ENCODE data around the gene NOA1.

The NOA1 gene

DNA sequence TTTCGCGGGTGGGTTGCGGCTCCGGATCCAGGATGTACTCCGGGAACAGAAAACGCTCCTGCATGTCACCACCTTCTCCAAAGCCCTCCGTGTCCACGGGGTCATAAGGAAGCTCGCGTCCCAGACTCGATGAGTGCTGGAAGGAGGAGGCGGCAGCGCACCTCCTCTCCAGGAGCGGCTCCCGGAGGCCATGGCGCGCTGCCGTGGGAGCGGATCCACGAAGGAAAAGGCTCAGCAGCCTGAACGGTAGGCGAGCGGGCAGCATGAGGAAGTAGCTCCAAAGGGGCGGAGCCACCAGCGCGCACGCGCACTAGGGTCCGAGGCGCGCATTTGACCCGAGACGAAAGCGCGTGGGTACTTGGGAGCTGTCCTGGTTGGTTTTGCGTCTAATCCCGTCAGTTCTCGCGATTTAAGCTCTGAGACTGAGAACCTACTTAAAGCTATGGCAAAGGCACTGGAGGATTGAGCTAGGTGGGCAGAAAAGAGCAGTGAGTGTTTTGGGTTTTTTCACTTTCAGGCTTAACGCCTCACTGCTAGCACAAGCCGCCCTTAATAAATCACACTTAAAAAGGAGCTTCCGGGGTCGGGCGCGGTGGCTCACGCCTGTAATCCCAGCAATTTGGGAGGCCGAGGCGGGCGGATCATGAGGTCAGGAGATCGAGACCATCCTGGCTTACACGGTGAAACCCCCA, at the start of gene NOA1:
Gene NOA1 (minus strand): TSS at position 286 of the 692 bp plus-strand sequence. CDS start 21 bp downstream, at position 265.
- DNase-seq (ENCODE audit: low read depth) = peak; percentile 95

DNA sequence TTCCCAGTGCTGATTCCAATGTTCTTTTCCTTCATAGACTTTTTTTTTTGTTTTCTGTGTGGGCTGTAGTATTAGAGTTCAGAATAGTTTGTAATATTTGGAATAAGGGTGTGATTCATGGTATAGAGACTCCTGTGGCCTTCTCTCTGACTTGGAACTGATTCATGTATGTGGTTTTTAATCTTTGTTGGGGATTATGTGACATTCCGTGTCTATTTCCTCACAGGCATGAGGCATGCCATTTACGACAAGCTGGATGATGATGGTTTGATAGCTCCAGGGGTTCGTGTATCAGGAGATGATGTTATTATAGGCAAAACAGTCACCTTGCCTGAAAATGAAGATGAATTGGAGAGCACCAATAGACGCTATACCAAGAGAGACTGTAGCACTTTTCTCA, 45.7 kb upstream of the NOA1 start:
- no peak for DNase-seq (ENCODE audit: low read depth)

DNA sequence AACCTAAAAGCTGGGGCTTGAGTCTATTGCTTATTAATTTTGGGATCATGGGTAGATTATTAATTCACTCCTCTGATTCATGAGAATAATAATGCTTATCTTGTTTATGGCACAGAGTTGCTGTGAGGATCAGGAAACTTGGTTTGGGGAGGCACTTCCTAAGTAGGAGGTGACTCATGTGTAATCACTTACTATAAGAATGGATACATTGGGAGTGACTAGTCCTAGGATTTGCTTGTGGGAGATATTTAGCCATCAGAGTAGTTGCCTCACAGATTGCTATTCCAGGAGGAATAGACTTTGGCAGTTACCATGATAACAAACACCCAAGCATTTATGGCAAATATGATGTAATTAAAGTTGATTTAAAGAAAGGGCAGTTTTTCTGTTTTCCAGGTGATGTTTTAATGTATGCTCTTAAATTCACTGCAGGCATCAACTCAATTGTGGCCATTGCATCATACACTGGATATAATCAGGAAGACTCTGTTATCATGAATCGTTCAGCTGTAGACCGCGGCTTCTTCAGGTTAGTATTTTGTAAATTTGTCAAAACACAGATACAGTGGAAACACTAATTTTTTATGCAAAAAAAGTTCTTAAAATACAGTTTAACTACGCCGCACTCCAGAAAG, 43.2 kb upstream of the NOA1 start:
- no peak for DNase-seq (ENCODE audit: low read depth)

DNA sequence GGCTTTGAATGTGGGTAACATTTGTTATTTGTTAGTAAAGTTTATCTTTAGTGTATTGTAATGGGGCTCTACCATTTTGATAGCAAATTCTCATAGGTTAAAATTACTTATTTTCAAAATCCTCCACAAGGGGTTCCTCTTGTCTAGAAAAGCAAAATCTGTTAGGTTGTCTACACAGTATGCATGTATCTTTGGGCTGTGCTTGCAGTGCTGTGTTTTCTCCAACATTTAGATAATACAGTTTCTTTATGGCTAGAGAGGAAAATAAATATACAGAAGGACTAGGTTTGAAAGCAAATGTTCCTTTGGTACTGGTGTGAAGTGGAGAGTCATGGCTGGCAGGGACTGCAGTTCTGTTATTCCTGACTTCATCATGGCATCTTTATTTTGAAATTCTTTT, 41.6 kb upstream of the NOA1 start:
- no peak for DNase-seq (ENCODE audit: low read depth)

DNA sequence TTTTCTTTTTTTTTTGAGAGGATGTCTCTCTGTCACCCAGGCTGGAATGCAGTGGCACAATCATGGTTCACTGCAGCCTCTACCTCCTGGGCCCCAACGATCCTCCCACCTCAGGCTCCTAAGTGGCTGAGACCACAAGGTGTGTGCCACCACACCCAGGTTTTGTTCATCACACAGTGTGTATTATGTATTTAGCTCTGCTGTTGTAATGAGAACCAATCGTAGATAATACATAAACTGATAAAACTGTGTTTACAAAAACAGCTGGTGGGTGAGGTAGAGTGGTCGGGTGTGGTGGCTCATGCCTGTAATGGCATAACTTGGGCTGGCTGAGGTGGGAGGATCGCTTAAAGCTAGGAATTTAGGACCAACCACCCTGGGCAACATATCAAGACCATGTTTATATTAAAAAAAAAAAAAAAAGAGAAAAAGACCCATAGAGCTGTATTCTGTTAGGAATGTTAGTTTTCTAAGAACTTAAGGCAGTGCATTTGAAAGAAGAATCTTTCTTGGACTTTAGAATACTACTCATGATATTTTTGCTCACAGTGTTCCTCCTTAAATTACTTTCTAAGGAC, 36.2 kb upstream of the NOA1 start:
- DNase-seq (ENCODE audit: low read depth) = no peak

DNA sequence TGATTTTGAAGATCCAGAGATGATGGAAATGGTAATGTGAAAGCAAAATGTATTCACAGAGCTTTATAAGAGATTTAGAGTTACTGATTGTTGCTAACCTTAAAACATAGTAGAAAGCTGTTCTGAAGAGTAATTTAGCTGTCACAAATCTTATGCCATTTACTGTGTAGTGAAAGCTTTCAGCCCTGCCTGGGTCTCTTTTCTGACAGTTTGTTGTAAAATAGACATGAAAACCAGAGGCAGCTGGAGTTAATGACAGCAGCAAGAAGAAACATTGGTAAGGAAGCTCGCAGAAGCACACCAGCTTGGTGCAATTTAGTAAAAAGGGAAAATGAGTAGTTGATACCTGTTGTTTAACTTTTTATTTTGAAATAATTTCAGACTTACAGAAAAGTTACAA, 22.3 kb upstream of the NOA1 start:
- DNase-seq (ENCODE audit: low read depth) = no peak

DNA sequence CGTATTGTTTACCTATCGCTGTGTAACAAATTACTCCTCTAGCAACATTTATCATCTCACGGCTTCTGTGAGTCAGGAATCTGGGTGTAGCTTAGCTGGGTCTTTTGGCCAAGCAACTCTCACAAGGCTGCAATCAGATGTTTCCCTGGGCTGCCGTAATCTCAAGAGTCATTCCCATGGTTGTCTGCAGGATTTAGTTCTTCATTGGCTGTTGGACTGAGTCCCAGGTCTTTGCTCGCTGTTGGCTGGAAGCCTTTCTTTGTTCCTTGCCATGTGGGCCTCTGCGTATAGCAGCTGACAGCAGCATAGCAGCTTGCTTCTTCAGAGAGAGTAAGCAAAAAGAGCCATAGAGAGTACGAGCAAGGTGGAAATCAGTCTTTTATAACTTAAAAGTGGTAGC, 18.1 kb upstream of the NOA1 start:
- no peak for DNase-seq (ENCODE audit: low read depth)

DNA sequence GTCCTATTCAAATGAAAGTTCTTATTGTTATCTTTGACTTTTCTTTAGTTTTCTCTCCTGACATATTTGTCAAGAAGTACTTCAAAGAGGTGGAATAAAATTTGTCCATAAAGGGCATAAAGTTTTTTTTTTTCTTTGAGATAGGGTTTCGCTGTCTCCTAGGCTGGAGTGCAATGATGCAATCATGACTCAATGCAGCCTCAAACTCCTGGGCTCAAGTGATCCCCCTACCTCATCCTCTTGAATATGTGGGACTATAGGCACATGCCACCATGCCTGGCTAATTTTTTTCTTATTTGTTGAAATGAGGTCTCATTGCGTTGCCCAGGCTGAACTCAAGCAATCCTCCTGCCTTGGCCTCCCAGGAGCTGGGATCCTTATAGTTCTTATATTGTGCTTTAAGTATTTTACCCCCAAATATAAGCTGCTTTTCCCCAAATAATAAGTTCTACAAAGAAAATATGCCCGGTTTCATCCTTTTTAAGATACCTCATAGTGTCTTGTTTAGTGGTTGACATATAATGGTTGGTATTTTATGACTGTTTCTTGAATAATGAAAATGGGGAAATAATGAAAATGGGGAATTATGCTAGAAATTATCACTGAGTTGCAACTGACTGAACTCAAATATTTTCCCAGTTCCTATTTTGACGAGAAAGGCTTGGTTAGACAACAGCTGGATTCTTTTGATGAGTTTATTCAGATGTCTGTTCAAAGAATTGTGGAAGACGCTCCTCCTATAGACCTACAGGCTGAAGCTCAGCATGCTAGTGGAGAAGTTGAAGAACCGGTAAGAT, 12.9 kb upstream of the NOA1 start:
- no peak for DNase-seq (ENCODE audit: low read depth)

DNA sequence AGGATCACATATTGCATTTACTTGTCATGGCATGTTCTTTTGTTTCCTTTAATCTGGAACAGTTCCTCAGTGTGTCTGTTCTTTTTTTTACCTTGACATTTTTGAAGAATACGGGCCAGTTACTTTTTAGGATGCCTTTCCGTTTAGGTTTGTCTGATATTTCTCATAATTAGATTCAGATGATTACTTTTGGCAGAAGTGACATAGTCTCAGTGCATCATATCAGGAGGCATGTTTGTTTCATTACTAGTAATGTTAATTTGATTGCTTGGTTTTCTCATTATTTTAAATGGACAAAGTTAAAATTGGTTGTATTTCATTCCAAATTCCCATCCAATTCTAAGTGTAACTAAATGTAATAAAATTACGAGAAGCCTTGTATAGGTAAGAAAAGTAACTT, 9.5 kb upstream of the NOA1 start:
- no peak for DNase-seq (ENCODE audit: low read depth)

DNA sequence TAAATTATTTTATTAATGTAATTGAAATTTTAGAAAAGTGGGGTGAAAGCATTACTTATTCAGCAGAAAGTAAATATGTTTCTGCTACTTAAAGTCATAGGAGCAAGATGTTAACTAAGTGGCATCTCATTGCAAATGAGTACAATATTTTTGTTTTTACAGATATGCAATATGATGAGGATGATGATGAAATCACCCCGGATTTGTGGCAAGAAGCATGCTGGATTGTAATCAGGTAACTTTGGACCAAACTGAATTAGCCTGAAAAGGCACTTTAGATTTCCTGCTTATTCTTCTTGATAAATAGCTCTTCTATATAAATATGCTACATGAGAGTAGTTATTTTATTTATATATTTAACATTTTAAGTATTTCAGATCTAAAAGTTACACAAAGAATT, 8.8 kb upstream of the NOA1 start:
- no peak for DNase-seq (ENCODE audit: low read depth)

DNA sequence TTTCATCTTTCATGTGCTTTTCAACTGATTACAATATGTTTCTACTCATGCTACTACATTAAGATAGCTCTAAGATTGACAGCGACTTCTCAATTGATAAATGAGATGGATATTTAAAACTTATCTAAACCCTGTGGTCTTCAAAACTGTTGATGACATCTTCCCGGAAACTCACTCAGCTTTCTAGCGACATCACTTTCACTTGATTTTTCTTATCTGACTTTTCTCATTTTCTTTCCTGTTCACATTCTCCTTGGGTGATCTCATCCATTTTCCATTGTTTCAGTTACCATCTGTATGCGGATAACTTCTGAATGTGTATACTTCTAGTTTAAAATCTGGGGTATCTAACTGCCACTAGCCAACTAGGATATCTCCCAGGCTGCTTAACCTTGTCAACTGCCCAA, 4.4 kb upstream of the NOA1 start:
- DNase-seq (ENCODE audit: low read depth) = no peak

DNA sequence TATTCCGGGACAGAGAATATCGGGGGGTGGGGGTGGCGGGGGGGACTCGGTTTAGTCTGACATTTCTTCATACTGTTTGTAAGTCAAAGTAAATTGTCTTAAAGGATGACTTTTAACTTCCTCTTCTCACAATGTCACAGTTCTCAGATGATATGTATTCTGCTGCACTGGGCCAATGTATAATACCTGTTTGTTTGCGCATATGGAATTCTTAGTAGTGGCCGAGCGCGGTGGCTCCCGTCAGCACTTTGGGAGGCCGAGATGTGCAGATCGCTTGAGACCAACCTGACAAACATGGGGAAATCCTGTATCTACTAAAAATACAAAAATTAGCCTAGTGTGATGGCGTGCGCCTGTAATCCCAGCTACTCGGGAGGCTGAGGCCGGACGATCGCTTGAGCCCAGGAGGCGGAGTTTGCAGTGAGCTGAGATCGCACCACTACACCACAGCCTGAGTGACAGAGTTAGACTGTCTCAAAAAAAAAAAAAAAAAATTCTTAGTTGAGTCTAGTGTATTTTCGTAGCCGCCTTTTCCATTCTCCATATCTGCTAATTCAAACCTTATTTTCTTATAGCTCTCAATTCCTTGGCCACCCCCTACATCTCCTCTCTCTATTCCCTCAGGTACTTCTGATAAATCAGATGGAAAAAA, 2.1 kb upstream of the NOA1 start:
- peak; percentile 13 for DNase-seq (ENCODE audit: low read depth)

DNA sequence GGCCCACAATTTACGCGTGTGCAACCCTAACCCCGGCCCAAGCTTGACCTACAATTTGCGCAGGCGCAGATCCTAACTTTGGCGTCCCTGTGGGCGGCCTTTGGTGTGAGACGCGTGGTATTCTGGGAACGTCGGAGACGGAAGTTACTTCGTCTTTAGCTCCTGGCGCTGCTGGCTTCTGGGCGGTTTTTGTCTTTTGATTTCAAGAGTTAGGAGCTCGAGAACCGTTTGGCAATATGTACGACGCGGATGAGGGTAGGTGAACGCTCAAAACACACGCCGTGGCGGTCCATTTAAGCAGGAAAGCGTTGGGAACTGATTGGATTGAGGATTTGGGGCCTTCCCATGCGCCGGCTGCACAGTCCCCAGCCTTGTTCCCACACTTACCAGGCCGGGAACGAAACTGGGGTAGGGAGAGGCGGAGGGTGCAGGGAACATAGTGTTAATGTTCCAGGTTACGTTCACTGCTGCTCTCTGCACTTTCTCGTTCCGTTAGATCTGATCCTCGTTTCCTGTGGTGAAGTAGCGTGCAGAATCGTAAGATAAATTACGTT, 1.4 kb upstream of the NOA1 start, which contains the start of gene POLR2B:
Gene POLR2B (plus strand): TSS at position 147 of the 554 bp plus-strand sequence. CDS start 90 bp downstream, at position 237.
- DNase-seq (ENCODE audit: low read depth) = peak; percentile 75

DNA sequence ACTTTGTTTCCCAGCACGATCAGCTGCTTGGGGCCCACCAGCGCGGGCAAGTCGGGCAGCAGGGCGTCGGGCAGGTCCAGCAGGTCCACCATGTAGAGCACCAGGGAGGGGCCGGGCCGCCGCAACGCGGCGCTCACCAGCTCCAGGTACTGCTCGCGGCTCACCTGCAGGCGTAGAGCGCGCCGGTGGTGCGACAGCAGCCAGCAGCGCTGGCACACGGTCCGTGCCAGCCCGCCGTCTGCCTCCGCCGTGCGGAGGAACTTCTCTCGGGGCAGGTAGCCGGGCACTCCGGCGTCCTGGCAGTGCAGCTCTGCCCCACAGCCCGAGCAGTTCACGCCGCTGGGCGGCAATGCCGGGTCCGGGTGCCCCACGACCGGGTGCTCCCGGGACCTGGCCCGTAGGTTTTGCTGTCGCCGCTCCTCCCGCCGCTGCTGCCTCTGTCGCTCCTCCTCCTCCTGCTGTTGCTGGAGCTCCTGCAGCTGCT, 527 bp downstream of the NOA1 start:
- peak; percentile 15 for DNase-seq (ENCODE audit: low read depth)

DNA sequence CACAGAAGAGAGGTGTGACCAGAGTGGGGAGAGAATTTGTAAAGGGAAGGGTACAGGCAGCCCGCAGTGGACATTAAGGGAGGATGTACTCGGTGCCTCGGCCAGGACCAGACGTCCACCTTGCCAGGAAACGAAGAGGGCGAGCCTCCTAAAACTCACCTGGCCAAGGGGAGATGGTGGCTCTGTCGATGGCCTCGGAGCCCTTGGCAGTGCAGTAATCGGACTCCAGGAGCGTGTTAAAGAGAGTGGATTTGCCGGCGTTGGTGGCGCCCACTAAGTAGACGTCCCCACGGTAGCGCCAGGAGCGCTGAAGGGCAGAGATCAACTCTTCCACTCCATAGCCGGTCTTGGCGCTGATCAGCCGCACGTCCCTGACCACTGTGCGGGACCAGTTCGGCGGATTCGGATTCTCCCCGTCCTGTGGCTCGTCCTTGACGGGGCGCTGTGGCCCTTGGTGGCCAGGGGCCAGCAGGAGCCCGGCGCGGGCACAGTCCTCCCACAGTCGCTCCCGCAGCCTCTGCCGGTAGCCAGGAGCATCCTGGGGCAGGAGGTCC, 1.0 kb downstream of the NOA1 start:
- DNase-seq (ENCODE audit: low read depth) = no peak

DNA sequence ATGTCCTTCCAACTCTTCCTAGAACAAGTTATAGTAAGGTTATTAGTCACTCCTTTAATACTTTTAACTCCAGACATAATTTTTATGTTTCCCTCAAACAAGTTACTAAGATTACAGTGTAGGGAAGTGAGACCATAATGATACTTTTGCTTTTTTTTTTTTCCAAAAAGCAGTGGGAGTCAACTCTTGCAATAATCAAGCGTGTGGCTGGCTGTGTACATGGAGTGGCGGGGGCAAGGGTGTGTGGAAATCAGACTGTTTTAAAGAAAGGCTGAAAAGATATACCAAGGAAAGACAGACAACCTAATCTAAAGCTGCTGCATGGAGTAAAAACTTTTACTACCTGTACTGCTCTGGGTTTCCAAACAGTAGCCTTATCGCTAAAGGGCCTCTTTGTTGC, 4.1 kb downstream of the NOA1 start:
- DNase-seq (ENCODE audit: low read depth) = no peak

DNA sequence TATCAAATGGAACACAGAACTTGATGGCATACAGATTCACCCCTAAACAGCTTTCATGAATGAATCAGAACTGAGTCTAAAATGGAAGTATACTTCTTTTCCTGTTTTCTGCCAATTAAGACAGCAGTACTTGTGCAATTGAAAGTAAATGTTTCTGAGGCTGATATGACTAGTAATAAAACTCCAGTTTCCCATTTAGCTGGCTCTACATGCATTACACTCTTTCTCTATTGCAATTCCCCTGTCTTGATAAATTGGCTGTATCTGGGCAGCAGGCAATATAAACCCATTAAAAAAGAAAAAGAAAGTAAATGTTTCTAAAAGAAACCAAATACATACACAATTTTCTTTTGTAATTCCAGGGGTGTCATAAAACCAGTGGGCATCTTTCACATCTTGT, 4.6 kb downstream of the NOA1 start:
- DNase-seq (ENCODE audit: low read depth) = no peak

DNA sequence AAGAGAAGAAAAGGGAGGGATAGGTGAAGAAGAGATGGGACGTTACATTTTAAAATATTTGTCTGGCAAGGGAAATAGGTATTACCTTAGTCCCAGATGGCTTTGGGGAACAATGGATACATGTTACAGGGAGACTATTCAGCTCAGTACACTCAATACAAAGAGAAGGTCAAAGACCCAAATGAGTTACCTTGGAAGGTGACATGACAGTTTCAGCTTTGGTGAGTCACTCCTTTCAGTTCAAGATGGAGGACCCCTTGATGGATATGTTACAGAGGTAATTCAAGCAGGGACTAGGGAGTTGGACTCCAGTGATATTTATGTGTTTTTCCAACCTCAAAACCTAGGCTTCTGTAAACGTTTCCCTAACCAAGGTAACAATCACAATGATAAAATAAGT, 5.0 kb downstream of the NOA1 start:
- no peak for DNase-seq (ENCODE audit: low read depth)

DNA sequence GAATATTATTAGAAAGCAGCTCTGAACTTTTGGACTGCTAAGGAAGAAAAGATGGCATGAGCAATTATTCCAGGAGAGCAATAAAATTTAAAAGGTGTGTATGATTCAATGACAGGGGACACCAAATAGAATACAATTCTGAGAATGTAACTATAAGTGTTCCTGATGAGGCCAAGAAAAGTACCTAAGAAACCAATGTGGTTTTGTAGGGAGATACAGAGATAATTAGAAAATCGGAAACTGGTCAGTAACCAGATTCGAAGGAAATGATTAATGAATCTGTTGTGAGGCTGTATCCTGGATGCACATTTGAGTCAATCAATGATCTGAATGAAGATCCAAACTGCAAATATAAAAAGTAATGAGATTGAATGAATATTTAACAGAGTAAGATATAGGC, 6.0 kb downstream of the NOA1 start:
- DNase-seq (ENCODE audit: low read depth) = no peak

DNA sequence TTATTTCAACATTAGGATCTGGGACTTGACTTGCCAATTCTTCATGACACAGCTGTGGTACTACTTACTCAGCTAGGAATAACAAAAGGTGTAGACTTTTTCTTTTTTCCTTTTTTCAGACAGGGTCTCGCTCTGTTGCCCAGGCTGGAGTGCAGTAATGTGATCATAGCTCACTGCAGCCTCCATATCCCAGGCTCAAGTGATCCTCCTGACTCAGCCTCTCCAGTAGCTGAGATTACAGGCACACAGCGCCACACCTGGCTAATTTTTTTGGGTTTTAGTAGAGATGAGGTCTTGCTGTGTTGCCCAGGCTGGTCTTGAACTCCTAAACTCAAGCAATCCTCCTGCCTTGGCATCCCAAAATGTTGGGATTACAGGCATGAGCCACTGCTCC, 16.3 kb downstream of the NOA1 start:
- DNase-seq (ENCODE audit: low read depth) = no peak

DNA sequence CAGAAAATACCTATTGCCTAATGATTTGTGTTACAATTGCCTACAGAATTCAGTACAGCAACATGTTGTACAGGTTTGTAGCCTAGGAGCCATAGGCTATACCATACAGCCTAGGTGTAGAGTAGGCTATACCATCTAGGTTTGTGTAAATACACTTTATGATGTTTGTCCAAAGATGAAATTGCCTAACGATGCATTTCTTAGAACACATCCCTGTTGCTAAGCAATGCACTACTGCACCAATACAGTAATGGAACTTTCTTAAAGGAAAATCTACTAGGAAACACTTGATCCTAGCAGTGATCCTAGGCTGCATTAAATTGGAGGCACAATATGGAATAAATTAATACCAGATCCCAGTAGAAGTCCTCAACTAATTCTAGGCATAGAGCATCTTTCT, 18.3 kb downstream of the NOA1 start:
- no peak for DNase-seq (ENCODE audit: low read depth)
